Measurements from ENCODE around the gene CCDC157. TPM values are rescaled to one million over a fixed set of nuclear protein-coding genes. Genes with fewer than 3 reads are reported as not detected.

Gene CCDC157
- total RNA-seq, 4 donors from 2014 or later: 0.99 to 1.9 (median 1.5) TPM

DNA sequence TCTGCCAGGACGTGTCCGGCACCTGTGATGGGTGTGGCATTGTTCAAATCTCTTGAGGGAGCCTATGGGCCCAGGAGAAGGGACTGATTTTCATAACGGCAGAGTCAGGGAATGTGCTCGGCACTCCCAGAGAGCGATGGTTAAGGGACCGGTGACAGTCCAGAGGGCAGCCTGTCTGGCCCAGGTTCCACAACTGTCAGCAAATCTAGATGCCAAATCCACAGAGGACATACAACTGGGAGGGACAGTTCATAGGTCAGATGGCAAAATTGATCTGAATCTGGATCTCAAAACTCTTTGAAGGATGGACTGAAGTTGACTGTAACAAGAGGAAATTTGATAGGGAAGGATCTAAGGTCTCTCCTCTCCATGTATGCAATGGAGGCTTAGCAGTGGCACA, 47.5 kb downstream of the CCDC157 start:
- ATAC-seq: no peak
- no peaks in the 10 kb centered on the region for H3K27me3 ChIP-seq
- H3K27ac ChIP-seq: no peak overlapping the region
- H3K9me3 ChIP-seq: no peaks in the 10 kb centered on the region
- H3K4me1 ChIP-seq: peaks cover 0 to 10% (median 0%) of the 10 kb centered on the region in 3 donors
- 77% methylated on average over 3 of the region's 6 CpGs; no CpG with 5 or more reads in 1 of the 2 donors for WGBS, 2 donors (ENCODE audit: low coverage in 1 of 2)
- TF ChIP-seq EP300 (IDR thresholded peaks at IDR 0.05) (no peak), POLR2AphosphoS5 (IDR thresholded peaks at IDR 0.05) (no peak), POLR2A (IDR thresholded peaks at IDR 0.05) (no peak)
- TF ChIP-seq, protein P1, sequence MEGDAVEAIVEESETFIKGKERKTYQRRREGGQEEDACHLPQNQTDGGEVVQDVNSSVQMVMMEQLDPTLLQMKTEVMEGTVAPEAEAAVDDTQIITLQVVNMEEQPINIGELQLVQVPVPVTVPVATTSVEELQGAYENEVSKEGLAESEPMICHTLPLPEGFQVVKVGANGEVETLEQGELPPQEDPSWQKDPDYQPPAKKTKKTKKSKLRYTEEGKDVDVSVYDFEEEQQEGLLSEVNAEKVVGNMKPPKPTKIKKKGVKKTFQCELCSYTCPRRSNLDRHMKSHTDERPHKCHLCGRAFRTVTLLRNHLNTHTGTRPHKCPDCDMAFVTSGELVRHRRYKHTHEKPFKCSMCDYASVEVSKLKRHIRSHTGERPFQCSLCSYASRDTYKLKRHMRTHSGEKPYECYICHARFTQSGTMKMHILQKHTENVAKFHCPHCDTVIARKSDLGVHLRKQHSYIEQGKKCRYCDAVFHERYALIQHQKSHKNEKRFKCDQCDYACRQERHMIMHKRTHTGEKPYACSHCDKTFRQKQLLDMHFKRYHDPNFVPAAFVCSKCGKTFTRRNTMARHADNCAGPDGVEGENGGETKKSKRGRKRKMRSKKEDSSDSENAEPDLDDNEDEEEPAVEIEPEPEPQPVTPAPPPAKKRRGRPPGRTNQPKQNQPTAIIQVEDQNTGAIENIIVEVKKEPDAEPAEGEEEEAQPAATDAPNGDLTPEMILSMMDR (IDR thresholded peaks at IDR 0.05): no peak
- no peak overlapping the region for H3K4me3 ChIP-seq
- H3K36me3 ChIP-seq: peaks cover 0 to 44% of the 10 kb centered on the region in 2 donors

DNA sequence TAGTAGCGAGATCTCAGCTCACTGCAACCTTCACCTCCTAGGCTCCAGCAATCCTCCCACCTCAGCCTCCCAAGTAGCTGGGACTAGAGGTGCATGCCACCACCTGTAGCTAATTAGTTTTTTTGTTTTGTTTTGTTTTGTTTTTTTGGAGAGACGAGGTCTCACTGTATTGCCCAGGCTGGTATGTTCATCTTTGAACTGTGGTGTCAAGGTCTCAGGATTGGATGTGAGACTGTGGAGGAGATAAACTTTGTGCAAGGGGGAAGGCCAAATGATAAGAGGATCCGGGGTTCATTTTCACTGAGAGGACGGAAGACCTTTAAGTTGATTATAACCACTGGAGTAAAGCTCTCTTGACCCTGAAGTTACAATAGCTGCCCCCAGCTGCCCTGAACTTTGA, 48.9 kb downstream of the CCDC157 start:
- Histone ChIP-seq H3K36me3 (peaks cover 0 to 58% of the 10 kb centered on the region in 2 donors), H3K27ac (no peak overlapping the region), H3K9me3 (no peaks in the 10 kb centered on the region), H3K4me1 (no peaks in the 10 kb centered on the region), H3K4me3 (no peak overlapping the region), H3K27me3 (no peaks in the 10 kb centered on the region)
- TF ChIP-seq POLR2A (IDR thresholded peaks at IDR 0.05) (no peak), EP300 (IDR thresholded peaks at IDR 0.05) (no peak), POLR2AphosphoS5 (IDR thresholded peaks at IDR 0.05) (no peak)
- TF ChIP-seq, protein P1 (IDR thresholded peaks at IDR 0.05): no peak
- WGBS, 2 donors (ENCODE audit: low coverage in 1 of 2): 90 to 100% methylated on average over 1 to 3 of the region's 4 CpGs
- ATAC-seq: no peak

DNA sequence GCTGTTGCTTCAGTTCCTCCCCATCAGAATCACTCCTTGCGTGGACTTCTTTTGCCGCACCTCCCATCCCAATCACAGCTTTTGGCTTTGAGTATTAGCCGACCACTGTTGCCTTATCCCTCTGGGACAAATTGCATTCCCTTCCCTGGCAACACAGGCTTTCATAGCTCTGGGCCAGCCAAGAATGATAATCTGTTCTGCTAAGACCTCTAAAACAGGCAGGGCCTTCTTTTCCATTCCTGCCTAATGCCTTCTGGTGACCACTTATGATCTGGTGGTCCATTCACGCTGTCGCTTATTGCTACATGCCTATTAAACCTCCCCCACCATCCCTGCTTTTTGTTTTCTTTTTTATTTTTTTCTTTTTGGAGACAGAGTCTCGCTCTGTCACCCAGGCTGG, 49.6 kb downstream of the CCDC157 start:
- 93 to 100% methylated on average over 5 to 6 of the region's 6 CpGs for WGBS, 2 donors (ENCODE audit: low coverage in 1 of 2)
- ATAC-seq: no peak

DNA sequence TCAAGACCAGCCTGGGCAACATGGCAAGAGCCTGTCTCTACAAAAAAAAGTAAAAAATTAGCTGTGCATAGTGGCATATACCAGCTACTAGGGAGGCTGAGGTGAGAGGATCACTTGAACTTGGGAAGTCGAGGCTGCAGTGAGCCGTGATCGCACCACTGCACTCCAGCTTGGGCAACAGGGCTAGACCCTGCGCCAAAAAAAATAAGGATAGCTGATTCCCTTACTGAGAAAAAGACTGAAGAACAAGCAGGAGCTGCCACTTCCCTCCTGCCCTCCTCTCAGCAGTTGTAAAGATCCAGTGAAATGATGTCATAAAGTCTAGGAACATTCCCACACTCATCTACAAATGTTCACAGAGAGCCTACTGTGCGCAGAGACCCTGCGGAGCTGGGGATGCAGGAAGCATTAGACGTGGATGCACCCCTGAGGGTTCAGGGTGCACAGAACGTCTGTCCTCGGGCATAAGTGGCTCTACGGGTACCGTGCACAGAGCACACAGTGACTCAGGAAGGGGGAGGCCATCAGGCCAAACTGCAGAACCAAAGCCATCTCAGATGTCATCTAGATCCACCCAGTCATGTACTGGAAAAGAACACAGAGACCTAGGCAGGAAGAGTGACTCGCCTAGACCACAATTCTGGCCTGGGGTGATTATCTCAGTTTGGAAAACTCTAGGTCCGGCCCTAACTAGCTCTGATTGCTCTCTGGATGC, 51.7 kb downstream of the CCDC157 start:
- peak; percentile 48 for ATAC-seq
- Histone ChIP-seq H3K4me1 (no peaks in the 10 kb centered on the region), H3K27me3 (no peaks in the 10 kb centered on the region), H3K4me3 (no peak overlapping the region), H3K36me3 (peaks cover 0 to 84% of the 10 kb centered on the region in 2 donors), H3K27ac (no peak overlapping the region), H3K9me3 (no peaks in the 10 kb centered on the region)
- TF ChIP-seq POLR2A (IDR thresholded peaks at IDR 0.05) (no peak), EP300 (IDR thresholded peaks at IDR 0.05) (no peak), POLR2AphosphoS5 (IDR thresholded peaks at IDR 0.05) (no peak)
- TF ChIP-seq, protein P1 (IDR thresholded peaks at IDR 0.05): no peak
- WGBS, 2 donors (ENCODE audit: low coverage in 1 of 2): 82% methylated on average over 6 of the region's 13 CpGs; no CpG with 5 or more reads in 1 of the 2 donors

More for the DNA sequence above, 49.6 kb downstream of the CCDC157 start:
- H3K36me3 ChIP-seq: peaks cover 0 to 65% of the 10 kb centered on the region in 2 donors
- H3K27me3 ChIP-seq: no peaks in the 10 kb centered on the region
- no peaks in the 10 kb centered on the region for H3K9me3 ChIP-seq
- H3K4me3 ChIP-seq: no peak overlapping the region
- no peaks in the 10 kb centered on the region for H3K4me1 ChIP-seq
- H3K27ac ChIP-seq: no peak overlapping the region
- TF ChIP-seq POLR2A (IDR thresholded peaks at IDR 0.05): no peak

DNA sequence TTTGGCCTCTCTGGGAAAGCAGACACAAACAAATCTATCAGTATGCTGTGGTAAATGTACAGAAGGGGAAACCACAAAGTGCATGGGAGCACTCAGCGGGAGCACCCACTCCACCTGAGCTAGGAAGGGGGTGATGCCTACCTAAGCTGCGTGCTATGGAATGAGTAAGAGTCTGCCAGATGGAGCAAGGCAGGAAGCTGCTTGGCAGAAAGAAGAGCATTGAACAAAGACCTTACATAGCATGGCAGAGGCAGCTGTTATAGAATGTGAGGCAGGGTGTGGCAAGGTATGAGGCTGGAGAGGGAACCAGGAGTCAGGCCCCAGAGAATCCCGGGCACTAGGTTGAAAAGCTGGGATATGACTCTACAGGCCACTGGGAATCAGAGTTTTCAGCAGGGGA, 55.0 kb downstream of the CCDC157 start:
- H3K27ac ChIP-seq: no peak overlapping the region
- H3K27me3 ChIP-seq: no peaks in the 10 kb centered on the region
- WGBS, 2 donors (ENCODE audit: low coverage in 1 of 2): 84 to 97% methylated on average over 2 to 3 of the region's 3 CpGs
- TF ChIP-seq EP300 (IDR thresholded peaks at IDR 0.05) (no peak), POLR2AphosphoS5 (IDR thresholded peaks at IDR 0.05) (no peak), POLR2A (IDR thresholded peaks at IDR 0.05) (no peak)
- TF ChIP-seq, protein P1 (IDR thresholded peaks at IDR 0.05): no peak
- no peaks in the 10 kb centered on the region for H3K9me3 ChIP-seq
- H3K36me3 ChIP-seq: peaks cover 0 to 97% of the 10 kb centered on the region in 2 donors
- no peaks in the 10 kb centered on the region for H3K4me1 ChIP-seq
- no peak overlapping the region for H3K4me3 ChIP-seq
- no peak for ATAC-seq

Measured in gastroesophageal sphincter (tissue), 4 donors.